NCI-H748 (cell line): ENCODE data around the gene DHX36.

Source experiments
- DNase-seq: peaks from one replicate; lab custom pipeline; 2025; ENCODE audit not compliant: unreplicated experiment; lab: John Stamatoyannopoulos, UW

DHX36 gene

GRCh38 chr3:154294016-154294415 lies 30.3 kb downstream of the DHX36 start:
- no peak for DNase-seq

GRCh38 chr3:154290187-154290586 lies 34.1 kb downstream of the DHX36 start:
- no peak for DNase-seq

GRCh38 chr3:154285221-154285620 lies 39.1 kb downstream of the DHX36 start:
- DNase-seq: no peak

GRCh38 chr3:154280161-154280560 lies 44.1 kb downstream of the DHX36 start:
- no peak for DNase-seq

GRCh38 chr3:154275965-154276364 lies 48.3 kb downstream of the DHX36 start:
- peak; percentile 59 for DNase-seq

- no peak for DNase-seq
Measured at GRCh38 chr3:154275292-154275691, 49.0 kb downstream of the DHX36 start.

- DNase-seq: no peak
Measured at GRCh38 chr3:154274348-154274747, 49.9 kb downstream of the DHX36 start.

GRCh38 chr3:154273381-154273780 lies 50.9 kb downstream of the DHX36 start:
- DNase-seq: no peak

GRCh38 chr3:154254527-154254926 lies 69.8 kb downstream of the DHX36 start:
- DNase-seq: no peak

- DNase-seq: peak; percentile 74
Measured at GRCh38 chr3:154252759-154253638, 71.3 kb downstream of the DHX36 start.

- DNase-seq: no peak
Measured at GRCh38 chr3:154251610-154252009, 72.7 kb downstream of the DHX36 start.

- no peak for DNase-seq
Measured at GRCh38 chr3:154250291-154250690, 74.0 kb downstream of the DHX36 start.

- DNase-seq: no peak
Measured at GRCh38 chr3:154247806-154248415, 76.4 kb downstream of the DHX36 start.

- no peak for DNase-seq
Measured at GRCh38 chr3:154244644-154245043, 79.6 kb downstream of the DHX36 start.

- DNase-seq: no peak
Measured at GRCh38 chr3:154243353-154243752, 80.9 kb downstream of the DHX36 start.

GRCh38 chr3:154242766-154243165 lies 81.5 kb downstream of the DHX36 start:
- no peak for DNase-seq

- no peak for DNase-seq
Measured at GRCh38 chr3:154241496-154241895, 82.8 kb downstream of the DHX36 start.

GRCh38 chr3:154240235-154240634 lies 84.1 kb downstream of the DHX36 start:
- DNase-seq: no peak

- no peak for DNase-seq
Measured at GRCh38 chr3:154236331-154236730, 88.0 kb downstream of the DHX36 start.

GRCh38 chr3:154235330-154235729 lies 89.0 kb downstream of the DHX36 start:
- no peak for DNase-seq

- no peak for DNase-seq
Measured at GRCh38 chr3:154229217-154229590, 95.1 kb downstream of the DHX36 start.

- no peak for DNase-seq
Measured at GRCh38 chr3:154228561-154229216, 95.6 kb downstream of the DHX36 start.
